GM04503 (cell line): ENCODE measurements around the gene KLHL42.
"Not testable (repeated sequence)": the region's sequence is repeated elsewhere in the genome, so short reads cannot be mapped to it uniquely, and the experiment has no call there.

Experiments used
- DNase-seq: peaks from one replicate; pipeline ENCODE4 v3.0.0-alpha.2; 2012; ENCODE audit warnings: low read depth

The KLHL42 gene

GRCh38 chr12:27779920-27780611 lies at the start of gene KLHL42, which contains the start of gene MANSC4:
TSS of gene KLHL42 (plus strand) at chr12:27780233. CDS start at chr12:27780331, 98 bp downstream.
TSS of gene MANSC4 (minus strand) at chr12:27780236. CDS start at chr12:27771276, 8,960 bp downstream.
- peak; percentile 32 for DNase-seq

- DNase-seq: no peak
Observed at GRCh38 chr12:27732281-27732680, 47.8 kb upstream of the KLHL42 start.

DNA sequence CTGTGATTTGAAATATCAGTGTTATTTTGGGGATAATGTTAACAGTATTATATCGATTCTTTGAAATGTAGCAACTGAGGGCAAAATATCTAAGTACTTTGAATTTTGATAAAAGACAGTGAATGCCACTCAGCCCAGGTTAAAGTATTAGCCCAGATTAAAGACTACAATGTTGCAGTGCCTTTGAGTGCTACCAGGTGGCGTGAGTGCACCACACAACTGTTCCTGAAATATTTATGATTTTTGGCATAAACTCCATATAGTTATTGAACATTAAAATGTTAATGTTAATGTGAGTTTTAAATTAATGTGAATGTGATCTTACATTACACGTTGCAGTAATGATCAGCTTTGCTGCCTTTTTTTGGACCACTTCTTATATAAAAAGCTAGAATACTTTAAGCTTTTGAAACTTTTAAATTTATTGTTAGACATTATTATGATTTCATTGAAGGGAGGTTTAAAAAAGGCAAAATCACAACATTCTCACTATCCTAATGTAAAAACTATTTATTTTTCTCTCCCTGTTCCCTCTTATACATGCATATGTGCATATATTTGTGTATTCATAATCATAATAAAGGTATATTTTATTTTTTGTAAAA lies 46.9 kb upstream of the KLHL42 start:
- DNase-seq: no peak

DNA sequence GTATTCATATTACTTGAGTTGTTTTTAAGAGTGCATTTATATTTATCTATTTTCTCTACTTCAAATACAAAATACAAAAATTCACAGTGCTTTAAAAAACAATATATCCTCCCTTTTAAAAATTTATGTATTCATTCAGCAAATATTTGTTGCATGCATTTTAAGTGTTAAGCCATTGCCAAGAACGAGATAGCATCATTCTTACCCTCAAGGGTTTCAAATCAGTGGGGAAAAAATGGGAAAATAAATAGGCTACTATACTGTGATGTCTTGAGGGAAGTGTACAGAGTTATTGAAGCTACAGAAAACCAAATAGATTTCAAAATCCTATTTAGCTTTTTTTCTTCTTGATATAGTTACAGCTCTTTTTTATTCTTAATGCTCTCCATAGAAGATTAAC lies 46.2 kb upstream of the KLHL42 start:
- no peak for DNase-seq

- DNase-seq: not testable (repeated sequence)
Observed at GRCh38 chr12:27734321-27734720, 45.7 kb upstream of the KLHL42 start.

GRCh38 chr12:27743601-27744000 lies 36.4 kb upstream of the KLHL42 start:
- DNase-seq: no peak

DNA sequence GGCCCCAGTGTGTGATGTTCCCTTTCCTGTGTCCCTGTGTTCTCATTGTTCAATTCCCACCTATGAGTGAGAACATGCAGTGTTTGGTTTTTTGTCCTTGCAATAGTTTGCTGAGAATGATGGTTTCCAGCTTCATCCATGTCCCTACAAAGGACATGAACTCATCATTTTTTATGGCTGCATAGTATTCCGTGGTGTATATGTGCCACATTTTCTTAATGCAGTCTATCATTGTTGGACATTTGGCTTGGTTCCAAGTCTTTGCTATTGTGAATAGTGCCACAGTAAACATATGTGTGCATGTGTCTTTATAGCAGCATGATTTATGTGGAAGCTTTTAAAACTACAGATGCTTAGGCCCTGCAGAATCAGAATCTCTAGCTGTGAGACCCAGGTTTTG lies 34.3 kb upstream of the KLHL42 start:
- not testable (repeated sequence) for DNase-seq

- no peak for DNase-seq
Observed at GRCh38 chr12:27747111-27747820, 32.8 kb upstream of the KLHL42 start.

DNA sequence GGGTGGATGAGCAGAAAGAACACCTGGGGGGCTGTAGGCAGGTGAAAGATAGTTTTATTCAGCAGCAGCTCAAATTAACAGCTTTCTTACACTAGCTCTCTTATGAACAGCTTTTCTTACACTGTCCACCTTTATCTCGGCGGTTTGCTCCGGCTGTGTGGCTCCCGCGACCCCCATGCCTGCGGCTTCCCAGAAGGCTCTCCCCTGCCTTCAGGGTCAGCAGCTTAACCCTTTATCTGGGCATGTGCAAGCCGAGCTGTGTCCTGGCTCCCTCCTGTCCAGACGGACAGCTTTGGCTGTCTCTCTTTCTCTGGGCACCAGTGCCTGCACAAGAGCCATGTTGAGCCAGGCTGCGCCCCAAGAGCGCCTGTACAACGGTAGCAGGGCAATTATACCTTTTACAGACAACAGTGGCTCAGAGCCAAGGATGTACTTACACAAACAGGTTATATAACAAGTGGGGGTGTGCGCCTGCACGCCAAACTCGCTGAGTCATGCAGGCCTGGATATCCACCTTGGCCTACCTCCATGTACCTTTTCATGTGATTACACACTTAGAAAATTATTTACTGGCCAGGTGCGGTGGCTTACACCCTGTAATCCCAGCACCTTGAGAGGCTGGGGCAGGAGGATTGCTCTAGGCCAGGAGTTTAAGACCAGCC lies 28.5 kb upstream of the KLHL42 start:
- no peak for DNase-seq

GRCh38 chr12:27754795-27755194 lies 25.2 kb upstream of the KLHL42 start:
- no peak for DNase-seq

DNA sequence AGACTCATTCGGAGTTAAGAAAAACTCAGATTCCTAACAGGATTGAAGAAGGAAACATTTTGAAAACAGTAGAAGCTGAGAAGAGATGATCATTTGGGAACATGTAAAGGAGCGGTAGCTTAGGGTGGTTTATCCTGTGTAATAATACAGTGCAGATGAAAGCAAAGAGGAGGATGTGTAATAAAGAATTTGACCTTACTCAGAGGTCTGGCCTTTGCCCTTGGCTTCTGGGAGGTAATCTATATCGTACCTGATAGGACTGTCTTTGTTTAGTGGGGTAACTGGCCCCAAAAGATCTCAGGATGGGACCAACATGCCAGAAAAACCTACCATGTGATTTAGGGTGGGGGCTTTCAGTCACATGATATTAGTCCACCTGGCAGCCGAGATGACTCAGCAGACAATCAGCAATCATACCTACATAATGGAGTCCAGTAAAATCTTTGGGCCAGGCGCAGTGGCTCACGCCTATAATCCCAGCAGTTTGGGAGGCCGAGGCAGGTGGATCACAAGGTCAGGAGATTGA lies 23.3 kb upstream of the KLHL42 start:
- no peak for DNase-seq

GRCh38 chr12:27762757-27763156 lies 17.3 kb upstream of the KLHL42 start:
- DNase-seq: no peak

- no peak for DNase-seq
Observed at GRCh38 chr12:27766587-27766986, 13.4 kb upstream of the KLHL42 start.

GRCh38 chr12:27769142-27769673 lies 10.8 kb upstream of the KLHL42 start:
- no peak for DNase-seq

- DNase-seq: no peak
Observed at GRCh38 chr12:27771481-27772327, 8.3 kb upstream of the KLHL42 start.

- DNase-seq: no peak
Observed at GRCh38 chr12:27772328-27773049, 7.5 kb upstream of the KLHL42 start.

DNA sequence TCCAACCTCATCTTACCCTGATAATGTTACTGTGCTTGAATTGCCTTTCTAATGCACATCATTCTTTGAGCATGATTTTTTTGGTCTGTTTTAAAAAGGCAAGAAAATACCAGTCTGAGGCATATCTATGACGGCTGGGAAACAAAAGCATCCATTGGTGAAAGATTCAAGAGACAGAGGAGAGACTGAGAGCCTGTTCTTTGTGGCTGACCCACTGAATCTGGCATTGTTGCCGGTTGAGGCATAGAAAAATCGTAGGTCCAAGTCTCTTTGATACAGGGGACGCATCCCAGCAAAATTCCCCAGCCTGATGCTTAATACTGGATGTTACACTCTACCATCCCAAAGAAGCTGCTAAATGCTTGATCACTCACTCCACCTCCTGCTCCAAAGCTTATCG lies 2.9 kb upstream of the KLHL42 start:
- no peak for DNase-seq

- DNase-seq: no peak
Observed at GRCh38 chr12:27778206-27778605, 1.8 kb upstream of the KLHL42 start.

DNA sequence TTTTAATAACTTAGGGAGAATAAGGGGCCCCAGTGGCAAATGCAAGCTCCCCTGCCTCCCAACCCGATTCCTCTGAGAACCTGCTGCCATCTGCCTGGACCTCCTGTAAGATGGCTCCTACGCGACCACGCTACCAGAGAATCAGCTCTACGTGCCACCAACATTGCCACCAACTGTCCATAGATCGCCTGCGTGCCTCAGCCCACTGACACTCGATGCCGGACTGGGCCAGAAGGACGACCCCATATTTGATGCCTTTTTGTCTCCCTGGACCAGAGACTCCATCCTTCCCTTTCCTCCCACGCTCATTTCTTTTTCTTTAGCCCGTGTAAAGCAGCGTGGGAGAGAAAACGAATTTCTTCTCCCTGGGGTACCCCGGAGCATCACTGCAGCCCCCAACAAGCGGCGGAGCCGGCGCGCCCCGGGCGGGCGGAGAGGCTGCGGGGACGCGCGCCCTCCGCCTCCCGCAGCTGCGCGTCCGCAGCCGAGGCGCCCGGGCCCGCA lies 565 bp upstream of the KLHL42 start:
- peak; percentile 6 for DNase-seq
